GM18526 (cell line): Measurements from ENCODE around the gene CFAP157.

Source experiments
- POLR2A ChIP-seq: IDR thresholded peaks from 3 replicates; pipeline ENCODE4 v1.6.1; 2011; ENCODE audit not compliant: insufficient read length; ENCODE audit errors: extremely low read depth

The CFAP157 gene

DNA sequence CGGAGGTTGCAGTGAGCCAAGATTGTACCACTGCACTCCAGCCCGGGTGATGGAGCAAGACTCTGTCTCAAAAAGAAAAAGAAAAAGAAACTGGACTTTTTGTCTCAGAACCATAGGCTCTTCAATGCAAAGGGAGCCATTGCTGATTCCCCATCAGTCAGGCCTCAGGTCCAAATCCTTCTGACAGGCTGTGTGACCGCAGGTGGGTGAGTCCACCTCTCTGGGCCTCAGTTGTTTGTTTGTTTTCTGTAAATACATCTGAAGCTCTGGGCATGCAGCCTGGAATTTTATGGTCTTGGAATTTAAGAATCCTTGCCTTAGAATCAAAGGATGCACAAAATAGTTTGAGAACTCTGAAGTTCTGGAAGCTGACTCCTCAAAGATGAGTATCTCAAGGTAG lies 49.4 kb downstream of the CFAP157 start:
- TF ChIP-seq POLR2A = no peak

GRCh38 chr9:127758843-127759242 lies 52.1 kb downstream of the CFAP157 start:
- no peak for TF ChIP-seq POLR2A

DNA sequence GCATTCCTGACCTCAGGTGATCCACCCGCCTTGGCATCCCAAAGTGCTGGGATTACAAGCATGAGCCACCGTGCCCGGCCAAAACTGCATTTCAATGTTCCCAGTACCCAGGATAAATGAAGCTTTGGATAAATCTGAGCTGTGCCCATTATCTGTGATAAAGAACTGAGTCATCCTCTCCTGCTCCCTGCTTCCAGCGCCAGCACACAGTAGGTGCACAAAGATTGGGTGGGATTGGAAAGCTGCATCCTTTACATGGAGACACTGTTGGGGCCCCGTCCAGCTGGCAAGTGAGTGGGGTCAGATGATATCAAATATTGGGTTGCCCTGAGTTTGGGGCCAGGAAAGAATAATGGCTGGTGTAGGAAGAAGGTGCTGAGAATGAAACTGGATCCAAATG lies 54.3 kb downstream of the CFAP157 start:
- no peak for TF ChIP-seq POLR2A

GRCh38 chr9:127761491-127761956 lies 54.7 kb downstream of the CFAP157 start:
- no peak for TF ChIP-seq POLR2A

DNA sequence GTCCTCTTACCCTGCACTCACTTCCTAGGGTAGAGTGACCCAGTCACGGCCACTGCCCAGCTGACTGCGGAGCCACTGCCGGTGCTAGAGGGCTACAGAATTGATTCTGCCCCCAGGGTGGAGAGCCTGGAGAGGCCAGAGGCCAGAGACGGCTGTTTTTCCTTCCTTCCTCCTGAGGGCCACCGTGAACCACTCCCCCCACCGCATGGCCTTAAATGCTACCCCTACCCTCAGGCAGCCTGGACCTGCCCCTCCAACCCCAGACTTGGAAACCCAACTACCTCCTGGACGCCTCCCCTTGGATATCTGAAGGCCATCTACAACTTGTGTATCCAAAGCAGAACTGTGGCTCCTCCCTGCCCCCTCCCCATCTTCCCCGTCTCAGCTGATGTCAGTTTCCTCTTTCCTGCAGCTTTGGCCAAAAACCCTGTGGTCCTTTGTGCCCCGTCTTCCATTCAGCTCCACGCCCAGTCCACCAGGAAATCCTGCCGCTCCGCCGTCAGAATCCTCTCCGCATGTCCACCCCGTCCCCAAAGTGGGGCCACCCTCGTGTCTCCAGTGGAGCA lies 55.4 kb downstream of the CFAP157 start:
- no peak for TF ChIP-seq POLR2A

DNA sequence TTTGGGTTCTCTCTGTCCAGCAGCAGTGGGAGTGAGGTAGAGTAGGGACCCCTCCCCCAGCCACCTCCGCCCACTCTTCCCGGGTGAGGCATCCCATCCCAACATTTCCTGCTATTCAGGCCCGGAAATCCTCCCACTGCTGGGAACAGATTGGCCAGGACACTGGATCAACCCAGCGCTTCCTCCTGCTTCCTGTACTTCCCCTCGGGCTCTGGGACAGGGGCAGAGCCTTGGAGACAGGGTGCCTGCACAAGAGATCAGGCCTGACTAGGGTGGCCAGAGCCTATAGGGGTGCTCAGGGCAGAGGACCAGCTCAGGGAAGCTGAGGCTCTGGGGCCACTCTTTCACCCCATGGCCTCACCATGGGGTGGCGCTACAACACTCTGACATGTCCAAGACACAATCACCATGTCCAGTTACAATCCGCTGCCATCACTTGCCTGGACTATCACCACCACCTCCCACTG lies 57.2 kb downstream of the CFAP157 start:
- TF ChIP-seq POLR2A = no peak

- TF ChIP-seq POLR2A = no peak
These were observed 58.6 kb downstream of the CFAP157 start for GRCh38 chr9:127765418-127765817.
